Melanocyte of skin (primary cell): ENCODE measurements around the gene CRK. TPM values are rescaled to one million over a fixed set of nuclear protein-coding genes. Genes with fewer than 3 reads are reported as not detected.

Experiments
- total RNA-seq, 2 donors: library from RNA; depleted of rRNA; stranded (reverse); fragments of >200 nt; gene quantifications; 2 replicates each; pipeline ENCODE4 v1.2.3, GENCODE V29; 2012

The CRK gene
- 100 to 1,000 TPM in 1 of 2 donors, 10 to 100 TPM in 1; 68.8 to 106 TPM for total RNA-seq

DNA sequence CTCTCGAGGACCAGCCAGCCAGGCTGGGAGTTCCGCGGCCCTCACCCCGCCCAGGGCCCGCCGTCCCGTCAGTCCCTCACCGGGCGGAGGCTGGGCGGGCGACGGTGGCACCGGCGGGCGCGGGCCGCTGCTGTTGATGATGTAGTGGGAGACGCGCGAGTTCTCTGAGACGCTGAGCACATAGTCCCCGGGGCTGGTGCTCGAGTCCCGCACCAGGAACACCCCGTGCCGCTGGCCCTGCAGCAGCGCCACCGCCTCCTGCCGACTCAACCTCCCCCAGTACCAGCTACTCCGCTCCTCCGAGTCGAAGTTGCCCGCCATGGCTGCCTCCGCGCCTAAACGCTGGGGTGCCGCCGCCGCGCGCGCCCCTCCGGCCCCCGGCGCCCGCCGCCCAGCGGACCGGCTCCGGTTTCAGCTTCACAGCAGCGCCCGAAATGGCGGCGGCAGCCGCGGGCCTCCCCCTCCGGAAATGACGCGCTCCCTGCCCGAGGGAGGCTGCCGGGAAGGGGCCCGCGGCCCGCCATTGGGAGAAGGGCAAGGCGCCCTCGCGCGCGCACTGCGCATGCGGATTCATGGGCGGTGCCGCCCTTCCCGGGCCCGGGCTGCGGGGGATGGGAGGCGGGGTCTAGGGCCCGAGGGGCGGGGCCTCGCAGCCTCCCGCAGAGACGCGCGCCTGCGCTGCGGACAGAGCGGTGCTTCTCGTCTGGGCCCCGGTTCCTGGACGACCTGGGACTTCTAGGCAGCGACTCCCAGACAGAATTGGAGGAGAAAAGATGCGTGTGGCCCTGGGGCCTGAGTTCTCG, at the start of gene CRK:
TSS of gene CRK (minus strand) at position 436 of the 803 bp plus-strand sequence. CDS start at position 321, 115 bp downstream.

DNA sequence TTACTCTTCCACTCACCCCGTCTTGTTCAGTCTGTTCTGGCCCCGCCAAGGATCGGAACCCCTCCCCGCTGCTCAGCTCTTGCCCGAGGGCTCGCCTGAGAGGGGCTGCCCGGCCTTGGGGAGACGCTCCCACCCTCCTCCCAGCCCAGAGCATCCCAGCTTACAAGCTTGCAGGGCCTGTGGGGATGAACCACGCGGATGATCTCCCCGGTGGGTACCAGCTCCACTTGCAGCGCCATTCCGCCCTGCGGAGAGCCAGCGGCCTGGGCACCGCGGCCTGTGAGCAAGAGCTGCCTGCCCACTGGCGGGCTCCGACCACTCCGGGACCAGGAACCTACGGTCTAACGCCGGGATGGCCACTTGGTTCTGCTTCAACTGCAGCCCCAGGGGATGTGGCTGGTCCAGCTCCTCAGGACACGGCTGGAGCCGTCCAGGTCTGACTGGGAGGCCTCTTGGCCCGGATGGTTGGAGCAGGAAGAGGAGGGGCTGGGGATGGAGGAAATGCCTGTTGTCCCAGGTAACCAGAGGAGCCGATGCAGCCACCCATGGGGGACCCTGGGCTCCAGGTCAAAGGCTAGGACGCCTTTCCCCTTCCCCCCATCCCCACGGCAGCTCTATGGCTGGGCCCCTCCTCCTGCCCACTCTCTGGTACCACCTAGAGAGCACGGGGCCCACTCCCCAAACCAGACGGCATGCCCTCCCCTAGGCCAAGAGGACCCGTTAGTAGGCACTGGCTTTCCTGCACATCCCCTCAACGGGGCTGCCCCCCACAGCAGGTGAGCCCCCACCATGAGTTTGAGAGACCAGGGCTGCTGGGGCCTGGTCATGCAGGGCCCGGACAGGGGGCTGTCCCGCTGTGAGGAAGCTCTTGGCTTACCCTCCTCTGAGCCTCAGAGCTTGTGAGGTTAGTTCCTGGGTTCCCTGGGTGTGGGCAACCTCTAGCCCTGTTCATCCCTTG, 36.5 kb upstream of the CRK start, which contains the start of gene MYO1C:
TSS of gene MYO1C (minus strand) at position 438 of the 958 bp plus-strand sequence. CDS start at position 239, 199 bp downstream.

DNA sequence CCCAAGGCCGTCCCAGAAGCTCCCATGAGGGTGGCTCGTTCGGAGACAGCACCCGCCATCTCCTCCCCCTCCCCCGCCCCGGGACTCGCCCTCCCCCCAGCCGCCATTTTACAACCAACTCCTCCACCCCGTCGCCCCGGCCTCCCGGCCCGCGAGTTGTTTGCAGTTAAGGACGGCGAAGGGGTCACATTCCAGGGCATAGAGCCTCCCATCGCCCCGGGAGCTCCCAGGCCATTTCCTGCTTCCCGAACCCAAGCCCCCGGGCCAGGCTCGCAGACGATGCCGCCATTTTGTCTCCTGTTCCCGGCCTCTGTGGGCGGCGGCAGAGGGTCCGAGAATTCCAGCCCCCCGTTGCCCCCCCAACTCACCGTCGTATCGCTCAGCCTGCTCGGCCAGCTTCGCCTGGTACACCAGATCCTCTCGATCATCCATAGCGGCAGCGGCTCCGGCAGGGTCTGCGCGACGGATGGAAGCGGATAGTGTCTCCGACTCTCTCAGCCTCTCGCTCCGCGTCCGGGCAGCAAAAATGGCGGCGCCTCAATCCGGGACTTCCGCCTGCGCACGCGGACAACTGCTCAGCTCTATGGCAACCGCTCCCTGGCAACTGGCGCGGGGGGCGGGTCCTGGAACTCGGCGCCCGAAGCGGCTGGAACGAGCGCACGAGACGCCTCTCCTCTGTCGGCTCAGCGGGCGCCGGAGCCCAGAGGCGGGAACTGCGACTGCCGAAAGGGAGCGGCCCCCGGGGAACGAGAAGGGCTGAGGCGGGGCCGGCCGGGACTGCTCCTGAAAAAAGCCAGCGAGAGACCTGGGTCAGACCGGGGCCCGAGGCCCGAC, 56.1 kb downstream of the CRK start, which contains the start of gene YWHAE:
TSS of gene YWHAE (minus strand) at position 544 of the 834 bp plus-strand sequence. CDS start at position 432, 112 bp downstream.

Other genes with a start within 250 kb of the CRK start
- not detected for gene BHLHA9, start 185.8 kb downstream of the CRK start, total RNA-seq
- gene TRARG1, start 176.6 kb downstream of the CRK start, total RNA-seq = not detected
- gene YWHAE, start 56.0 kb downstream of the CRK start, total RNA-seq = 100 to 1,000 TPM; 440 to 543 TPM
- 100 to 1,000 TPM; 103 to 112 TPM for gene MYO1C, start 36.5 kb upstream of the CRK start, total RNA-seq
- 10 to 100 TPM; 34.6 to 46.8 TPM for gene INPP5K, start 60.4 kb upstream of the CRK start, total RNA-seq
- 10 to 100 TPM; 24.1 to 26.3 TPM for gene PITPNA, start 106.6 kb upstream of the CRK start, total RNA-seq
- 1 to 10 TPM in 1 of 2 donors, under 1 TPM in 1; 1.00 to 3.8 TPM for gene SLC43A2, start 172.6 kb upstream of the CRK start, total RNA-seq
- under 1 TPM; under 0.01 TPM for gene SCARF1, start 189.5 kb upstream of the CRK start, total RNA-seq
- 1 to 10 TPM; 5.0 to 8.9 TPM for gene RILP, start 193.6 kb upstream of the CRK start, total RNA-seq
- 100 to 1,000 TPM; 104 to 129 TPM for gene PRPF8, start 228.6 kb upstream of the CRK start, total RNA-seq